Measurements from ENCODE around the gene MYO3B. TPM values are rescaled to one million over a fixed set of nuclear protein-coding genes. Genes with fewer than 3 reads are reported as not detected.
A peak's percentile ranks its signal among the peaks of the same experiment; 100 is the strongest.

MYO3B gene
- total RNA-seq, 1 experiment from 2014 or later, result 0.63 TPM

- no CpG with 5 or more reads among the region's 11 CpGs for WGBS (ENCODE audit: extremely low coverage, insufficient read length, low lambda C conversion rate)
- H3K36me3 Mint-ChIP-seq (ENCODE audit: insufficient read depth in 1 of 3, low read depth in 3 of 3), result no peaks in the 10 kb centered on the region
Observed at GRCh38 chr2:170420961-170421687, 243.2 kb downstream of the MYO3B start.

More at GRCh38 chr2:170420961-170421687, 243.2 kb downstream of the MYO3B start:
- no peak for TF ChIP-seq CTCF (conservative IDR thresholded peaks at IDR 0.05)
- Histone ChIP-seq H3K14ac (ENCODE audit: insufficient read depth, low read length) (no peak overlapping the region), H3T11ph (ENCODE audit: low read length) (no peak overlapping the region), H2BK20ac (ENCODE audit: low read depth, low read length, poor library complexity, severe bottlenecking) (no peak overlapping the region), H3K56ac (ENCODE audit: insufficient read length, low read depth, low read length) (no peak overlapping the region), H3K79me1 (ENCODE audit: insufficient read depth, low read depth, low read length, poor library complexity, severe bottlenecking) (no peaks in the 10 kb centered on the region), H4K20me1 (ENCODE audit: control insufficient read depth, insufficient read depth, insufficient read length) (no peaks in the 10 kb centered on the region), H4K5ac (ENCODE audit: insufficient read length, low read depth, low read length) (no peak overlapping the region), H3K4me2 (ENCODE audit: insufficient read depth, insufficient read length, low read length) (no peak overlapping the region), H3K9me3 (ENCODE audit: control insufficient read depth, low read depth, low read length) (no peaks in the 10 kb centered on the region), H4K91ac (ENCODE audit: insufficient read length, low read depth, low read length) (no peak overlapping the region), H2BK5ac (ENCODE audit: insufficient read length, low read length) (no peak overlapping the region), H3K27ac (ENCODE audit: insufficient read length, low read depth, low read length) (no peak overlapping the region), H2BK12ac (ENCODE audit: insufficient read length, low read depth, low read length) (no peak overlapping the region), H3K18ac (ENCODE audit: insufficient read length, low read depth, low read length) (no peak overlapping the region), H2AFZ (ENCODE audit: low read length) (no peak overlapping the region), H3K23me2 (ENCODE audit: insufficient read length, low read depth, low read length, poor library complexity, severe bottlenecking) (no peaks in the 10 kb centered on the region), H3K79me2 (ENCODE audit: insufficient read depth, low read length) (no peaks in the 10 kb centered on the region), H3K23ac (ENCODE audit: insufficient read length, low read depth, low read length) (no peak overlapping the region), H3K27me3 (ENCODE audit: insufficient read depth, low read length) (no peaks in the 10 kb centered on the region), H2BK15ac (ENCODE audit: low read depth, low read length) (no peak overlapping the region), H3K4ac (ENCODE audit: low read depth, low read length) (no peak overlapping the region), H2BK120ac (ENCODE audit: low read depth, low read length, poor library complexity, severe bottlenecking) (no peak overlapping the region), H2AK5ac (ENCODE audit: insufficient read length, low read length) (no peak overlapping the region), H4K8ac (replicated peaks; ENCODE audit: insufficient read length, low read depth, low read length) (no peak overlapping the region), H3K4me1 (ENCODE audit: insufficient read depth, low read length) (no peaks in the 10 kb centered on the region), H3K9ac (ENCODE audit: extremely low read depth, insufficient read length, low read length) (no peak overlapping the region)
- Mint-ChIP-seq H3K4me3 (no peak overlapping the region), H3K4me1 (no peaks in the 10 kb centered on the region), H3K9me3 (peaks cover 2 to 3% of the 10 kb centered on the region in 2 experiments; a peak in 2 of 5 replicates), H3K27ac (0 out of 7 replicates have a peak overlapping the region, but pooled peaks of 1 of the 3 experiments have one; percentile 55), H3K27me3 (ENCODE audit: low read depth) (peaks cover 11% of the 10 kb centered on the region)
- no peak for DNase-seq

All from H9 (cell line).